ENCODE data around the gene TMEM127.
"Not testable (repeated sequence)": the region's sequence is repeated elsewhere in the genome, so short reads cannot be mapped to it uniquely, and the experiment has no call there.

DNA sequence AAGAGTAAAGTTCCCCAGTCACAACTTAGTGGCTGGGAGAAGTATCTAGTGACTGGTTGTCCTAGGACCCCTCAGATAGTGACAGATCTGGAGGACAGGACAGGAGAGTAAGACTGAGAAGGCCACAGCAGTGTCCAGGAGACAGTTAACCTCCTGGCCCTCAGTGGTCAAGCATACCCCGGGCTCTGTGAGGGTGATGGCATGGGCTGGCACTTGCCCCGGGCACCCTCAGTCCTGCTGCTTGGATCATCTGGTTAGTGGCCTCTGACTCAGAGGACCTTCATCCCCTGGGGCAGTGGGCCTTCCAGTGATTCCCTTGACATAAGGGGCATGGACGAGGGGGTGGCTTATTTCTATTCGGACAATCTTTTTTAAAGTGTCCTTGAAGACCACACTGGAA, 45.8 kb downstream of the TMEM127 start:
- not testable (repeated sequence) for TF ChIP-seq CTCF (IDR thresholded peaks at IDR 0.05); POLR2AphosphoS5 (IDR thresholded peaks at IDR 0.05; ENCODE audit: insufficient read depth in 1 of 2, low read depth in 1 of 2)

Measured in vagina (tissue), 2 donors.